HepG2 (cell line): ENCODE data around the gene RAB40C. TPM values are rescaled to one million over a fixed set of nuclear protein-coding genes. Genes with fewer than 3 reads are reported as not detected.

Experiments used
- CHD4 ChIP-seq: fragments of 200-600 bp; sonication (generic); IDR thresholded peaks from 2 replicates; pipeline ENCODE4 v1.7.0; 2017; ENCODE audit warnings: mild to moderate bottlenecking, low read length, borderline replicate concordance
- DMAP1 ChIP-seq: IDR thresholded peaks from 2 replicates; pipeline ENCODE4 v1.6.1; 2016
- EHMT2 ChIP-seq: fragments of 200-600 bp; sonication (generic); IDR thresholded peaks from 2 replicates; pipeline ENCODE4 v1.7.0; 2017; ENCODE audit warnings: antibody characterized with exemption, low read depth, low read length, borderline replicate concordance
- GABPA ChIP-seq, 2 experiments: IDR thresholded peaks; 2 replicates each; pipeline ENCODE4 v1.6.1; 2011 to 2016; ENCODE audit warnings: low read depth in 2 of 2, low read length in 1 of 2, missing biosample characterization in 1 of 2, missing genetic modification characterization in 1 of 2
- KDM5A ChIP-seq: fragments of 200-600 bp; sonication (generic); IDR thresholded peaks from 2 replicates; pipeline ENCODE4 v1.7.0; 2018; ENCODE audit warnings: antibody characterized with exemption, mild to moderate bottlenecking, low read length, borderline replicate concordance
- POLR2AphosphoS5 ChIP-seq: IDR thresholded peaks from 2 replicates; pipeline ENCODE4 v1.6.1; 2012; ENCODE audit warnings: low read depth, low read length
- RBFOX2 ChIP-seq: fragments of 200-400 bp; formaldehyde crosslinking; IDR thresholded peaks from 2 replicates; pipeline ENCODE4 v1.6.1; 2017; ENCODE audit warnings: low read depth, mild to moderate bottlenecking, low read length
- SAP130 ChIP-seq: IDR thresholded peaks from 2 replicates; pipeline ENCODE4 v1.6.1; 2016; ENCODE audit warnings: low read depth
- ZBTB3 ChIP-seq: sonication (generic); formaldehyde crosslinking; IDR thresholded peaks from 2 replicates; pipeline ENCODE4 v1.4.0; 2020; ENCODE audit warnings: low read depth, mild to moderate bottlenecking, moderate library complexity, missing genetic modification reagents, borderline replicate concordance
- ZBTB38 ChIP-seq: sonication (generic); formaldehyde crosslinking; IDR thresholded peaks from 2 replicates; pipeline ENCODE4 v1.5.1; 2020; ENCODE audit warnings: mild to moderate bottlenecking, missing genetic modification reagents
- ZFP36L1 ChIP-seq: sonication (generic); formaldehyde crosslinking; IDR thresholded peaks from 2 replicates; pipeline ENCODE4 v1.8.0; 2022; ENCODE audit warnings: mild to moderate bottlenecking, missing genetic modification reagents, moderate library complexity
- ZNF746 ChIP-seq: sonication (generic); formaldehyde crosslinking; IDR thresholded peaks from 2 replicates; pipeline ENCODE4 v1.8.0; 2022; ENCODE audit warnings: mild to moderate bottlenecking, missing genetic modification reagents
- ZNF747 ChIP-seq: sonication (generic); formaldehyde crosslinking; IDR thresholded peaks from 2 replicates; pipeline ENCODE4 v1.8.1; 2023; ENCODE audit warnings: missing genetic modification reagents, mild to moderate bottlenecking, borderline replicate concordance
- ZNF768 ChIP-seq: sonication (generic); formaldehyde crosslinking; IDR thresholded peaks from 2 replicates; pipeline ENCODE4 v1.4.0; 2020; ENCODE audit warnings: missing genetic modification reagents
- polyA plus RNA-seq, 8 experiments: library from polyadenylated mRNA; depleted of rRNA in 3 of 8; stranded (reverse) in 7 of 8; unstranded in 1 of 8; fragments of >200 nt; fragmentation: Illumina TruSeq in 4 of 8; extraction: Trizol in 4 of 8; gene quantifications; 2 replicates each; pipeline versions ENCODE4 v1.2.1 to v1.2.3, GENCODE V29; 2011 to 2016; ENCODE audit warnings: low read depth in 4 of 8, missing spikeins in 1 of 8, mixed read lengths in 1 of 8; ENCODE audit not compliant: insufficient read depth in 1 of 8
- total RNA-seq, 5 experiments: library from RNA; depleted of rRNA; stranded (reverse); fragments of >200 nt; fragmentation: Illumina TruSeq; extraction: Trizol; gene quantifications; 2 replicates each; pipeline ENCODE4 v1.2.3, GENCODE V29; 2016; ENCODE audit warnings: low read depth in 1 of 5
- TF ChIP-seq, protein P1 (sequence below): sonication (generic); formaldehyde crosslinking; IDR thresholded peaks from 2 replicates; pipeline ENCODE4 v1.4.0; 2020; ENCODE audit warnings: mild to moderate bottlenecking, missing genetic modification reagents
- TF ChIP-seq, protein P2 (sequence below): sonication (generic); formaldehyde crosslinking; IDR thresholded peaks from 2 replicates; pipeline ENCODE4 v1.4.0; 2020; ENCODE audit warnings: mild to moderate bottlenecking, missing genetic modification reagents
- TF ChIP-seq, protein P3 (sequence below): sonication (generic); formaldehyde crosslinking; IDR thresholded peaks from 2 replicates; pipeline ENCODE4 v1.9.0; 2021; ENCODE audit warnings: missing genetic modification reagents, borderline replicate concordance
- TF ChIP-seq, protein P4 (sequence below): sonication (generic); formaldehyde crosslinking; IDR thresholded peaks from 2 replicates; pipeline ENCODE4 v1.4.0; 2020; ENCODE audit warnings: missing genetic modification reagents
- TF ChIP-seq, protein P5 (sequence below): sonication (generic); formaldehyde crosslinking; IDR thresholded peaks from 2 replicates; pipeline ENCODE4 v1.4.0; 2020; ENCODE audit warnings: missing genetic modification reagents

RAB40C gene
- total and polyA plus RNA-seq, 2 of the 13 experiments (the other 11 are each of a cell fraction or from before 2014, with no cell fraction given) = 7.7 to 11.5 TPM

DNA sequence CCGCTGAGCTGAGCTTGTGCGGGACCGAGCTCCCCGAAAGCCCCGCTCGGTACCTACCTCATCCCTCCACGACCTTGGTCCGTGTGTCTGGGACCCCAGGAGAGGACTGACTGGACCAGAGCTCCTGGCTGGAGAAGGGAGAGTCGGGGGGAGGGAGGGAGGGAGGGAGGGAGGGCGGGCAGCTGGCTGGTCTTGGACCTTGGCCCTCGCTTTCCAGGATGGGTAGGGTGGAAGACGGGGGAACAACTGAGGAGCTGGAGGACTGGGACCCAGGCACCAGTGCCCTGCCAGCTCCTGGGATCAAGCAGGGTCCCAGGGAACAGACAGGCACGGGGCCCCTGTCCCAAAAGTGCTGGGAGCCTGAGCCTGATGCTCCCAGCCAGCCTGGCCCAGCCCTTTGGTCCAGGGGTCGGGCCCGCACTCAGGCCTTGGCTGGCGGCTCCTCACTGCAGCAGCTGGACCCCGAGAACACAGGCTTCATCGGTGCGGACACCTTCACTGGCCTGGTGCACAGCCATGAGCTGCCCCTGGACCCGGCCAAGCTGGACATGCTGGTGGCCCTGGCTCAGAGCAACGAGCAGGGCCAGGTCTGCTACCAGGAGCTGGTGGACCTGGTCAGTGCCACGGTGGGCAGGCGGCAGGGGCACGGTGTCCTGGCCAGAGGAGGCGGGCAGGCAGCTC, 86.2 kb downstream of the RAB40C start (continued):
- TF ChIP-seq EHMT2 (no peak), ZNF746 (CRISPR knock-in tag) (peak; percentile 85), ZFP36L1 (no peak), ZNF747 (CRISPR knock-in tag) (no peak), ZBTB38 (CRISPR knock-in tag) (peak; percentile 48), KDM5A (no peak), DMAP1 (CRISPR knock-in tag) (no peak), SAP130 (CRISPR knock-in tag) (peak; percentile 25; the same call in 1 of the 2 replicates), POLR2AphosphoS5 (0 out of 2 replicates have a peak, but pooled peaks have one; percentile 24), ZBTB3 (CRISPR knock-in tag) (no peak), GABPA (IDR thresholded peaks at IDR 0.05; ENCODE audit: low read depth, low read length) (no peak), GABPA (CRISPR knock-in tag; IDR thresholded peaks at IDR 0.05; ENCODE audit: low read depth) (peak; percentile 25; the same call in 1 of the 2 replicates), CHD4 (no peak), ZNF768 (CRISPR knock-in tag) (no peak), RBFOX2 (peak; percentile 17; the same call in 1 of the 2 replicates)
- TF ChIP-seq, protein P1, sequence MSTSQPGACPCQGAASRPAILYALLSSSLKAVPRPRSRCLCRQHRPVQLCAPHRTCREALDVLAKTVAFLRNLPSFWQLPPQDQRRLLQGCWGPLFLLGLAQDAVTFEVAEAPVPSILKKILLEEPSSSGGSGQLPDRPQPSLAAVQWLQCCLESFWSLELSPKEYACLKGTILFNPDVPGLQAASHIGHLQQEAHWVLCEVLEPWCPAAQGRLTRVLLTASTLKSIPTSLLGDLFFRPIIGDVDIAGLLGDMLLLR = 0 out of 2 replicates have a peak, but pooled peaks have one; percentile 15
- TF ChIP-seq, protein P2, sequence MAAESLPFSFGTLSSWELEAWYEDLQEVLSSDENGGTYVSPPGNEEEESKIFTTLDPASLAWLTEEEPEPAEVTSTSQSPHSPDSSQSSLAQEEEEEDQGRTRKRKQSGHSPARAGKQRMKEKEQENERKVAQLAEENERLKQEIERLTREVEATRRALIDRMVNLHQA (CRISPR knock-in tag) = no peak
- TF ChIP-seq, protein P3, sequence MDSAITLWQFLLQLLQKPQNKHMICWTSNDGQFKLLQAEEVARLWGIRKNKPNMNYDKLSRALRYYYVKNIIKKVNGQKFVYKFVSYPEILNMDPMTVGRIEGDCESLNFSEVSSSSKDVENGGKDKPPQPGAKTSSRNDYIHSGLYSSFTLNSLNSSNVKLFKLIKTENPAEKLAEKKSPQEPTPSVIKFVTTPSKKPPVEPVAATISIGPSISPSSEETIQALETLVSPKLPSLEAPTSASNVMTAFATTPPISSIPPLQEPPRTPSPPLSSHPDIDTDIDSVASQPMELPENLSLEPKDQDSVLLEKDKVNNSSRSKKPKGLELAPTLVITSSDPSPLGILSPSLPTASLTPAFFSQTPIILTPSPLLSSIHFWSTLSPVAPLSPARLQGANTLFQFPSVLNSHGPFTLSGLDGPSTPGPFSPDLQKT (CRISPR knock-in tag) = no peak
- TF ChIP-seq, protein P4, sequence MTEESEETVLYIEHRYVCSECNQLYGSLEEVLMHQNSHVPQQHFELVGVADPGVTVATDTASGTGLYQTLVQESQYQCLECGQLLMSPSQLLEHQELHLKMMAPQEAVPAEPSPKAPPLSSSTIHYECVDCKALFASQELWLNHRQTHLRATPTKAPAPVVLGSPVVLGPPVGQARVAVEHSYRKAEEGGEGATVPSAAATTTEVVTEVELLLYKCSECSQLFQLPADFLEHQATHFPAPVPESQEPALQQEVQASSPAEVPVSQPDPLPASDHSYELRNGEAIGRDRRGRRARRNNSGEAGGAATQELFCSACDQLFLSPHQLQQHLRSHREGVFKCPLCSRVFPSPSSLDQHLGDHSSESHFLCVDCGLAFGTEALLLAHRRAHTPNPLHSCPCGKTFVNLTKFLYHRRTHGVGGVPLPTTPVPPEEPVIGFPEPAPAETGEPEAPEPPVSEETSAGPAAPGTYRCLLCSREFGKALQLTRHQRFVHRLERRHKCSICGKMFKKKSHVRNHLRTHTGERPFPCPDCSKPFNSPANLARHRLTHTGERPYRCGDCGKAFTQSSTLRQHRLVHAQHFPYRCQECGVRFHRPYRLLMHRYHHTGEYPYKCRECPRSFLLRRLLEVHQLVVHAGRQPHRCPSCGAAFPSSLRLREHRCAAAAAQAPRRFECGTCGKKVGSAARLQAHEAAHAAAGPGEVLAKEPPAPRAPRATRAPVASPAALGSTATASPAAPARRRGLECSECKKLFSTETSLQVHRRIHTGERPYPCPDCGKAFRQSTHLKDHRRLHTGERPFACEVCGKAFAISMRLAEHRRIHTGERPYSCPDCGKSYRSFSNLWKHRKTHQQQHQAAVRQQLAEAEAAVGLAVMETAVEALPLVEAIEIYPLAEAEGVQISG (CRISPR knock-in tag) = 0 out of 2 replicates have a peak, but pooled peaks have one; percentile 10
- TF ChIP-seq, protein P5, sequence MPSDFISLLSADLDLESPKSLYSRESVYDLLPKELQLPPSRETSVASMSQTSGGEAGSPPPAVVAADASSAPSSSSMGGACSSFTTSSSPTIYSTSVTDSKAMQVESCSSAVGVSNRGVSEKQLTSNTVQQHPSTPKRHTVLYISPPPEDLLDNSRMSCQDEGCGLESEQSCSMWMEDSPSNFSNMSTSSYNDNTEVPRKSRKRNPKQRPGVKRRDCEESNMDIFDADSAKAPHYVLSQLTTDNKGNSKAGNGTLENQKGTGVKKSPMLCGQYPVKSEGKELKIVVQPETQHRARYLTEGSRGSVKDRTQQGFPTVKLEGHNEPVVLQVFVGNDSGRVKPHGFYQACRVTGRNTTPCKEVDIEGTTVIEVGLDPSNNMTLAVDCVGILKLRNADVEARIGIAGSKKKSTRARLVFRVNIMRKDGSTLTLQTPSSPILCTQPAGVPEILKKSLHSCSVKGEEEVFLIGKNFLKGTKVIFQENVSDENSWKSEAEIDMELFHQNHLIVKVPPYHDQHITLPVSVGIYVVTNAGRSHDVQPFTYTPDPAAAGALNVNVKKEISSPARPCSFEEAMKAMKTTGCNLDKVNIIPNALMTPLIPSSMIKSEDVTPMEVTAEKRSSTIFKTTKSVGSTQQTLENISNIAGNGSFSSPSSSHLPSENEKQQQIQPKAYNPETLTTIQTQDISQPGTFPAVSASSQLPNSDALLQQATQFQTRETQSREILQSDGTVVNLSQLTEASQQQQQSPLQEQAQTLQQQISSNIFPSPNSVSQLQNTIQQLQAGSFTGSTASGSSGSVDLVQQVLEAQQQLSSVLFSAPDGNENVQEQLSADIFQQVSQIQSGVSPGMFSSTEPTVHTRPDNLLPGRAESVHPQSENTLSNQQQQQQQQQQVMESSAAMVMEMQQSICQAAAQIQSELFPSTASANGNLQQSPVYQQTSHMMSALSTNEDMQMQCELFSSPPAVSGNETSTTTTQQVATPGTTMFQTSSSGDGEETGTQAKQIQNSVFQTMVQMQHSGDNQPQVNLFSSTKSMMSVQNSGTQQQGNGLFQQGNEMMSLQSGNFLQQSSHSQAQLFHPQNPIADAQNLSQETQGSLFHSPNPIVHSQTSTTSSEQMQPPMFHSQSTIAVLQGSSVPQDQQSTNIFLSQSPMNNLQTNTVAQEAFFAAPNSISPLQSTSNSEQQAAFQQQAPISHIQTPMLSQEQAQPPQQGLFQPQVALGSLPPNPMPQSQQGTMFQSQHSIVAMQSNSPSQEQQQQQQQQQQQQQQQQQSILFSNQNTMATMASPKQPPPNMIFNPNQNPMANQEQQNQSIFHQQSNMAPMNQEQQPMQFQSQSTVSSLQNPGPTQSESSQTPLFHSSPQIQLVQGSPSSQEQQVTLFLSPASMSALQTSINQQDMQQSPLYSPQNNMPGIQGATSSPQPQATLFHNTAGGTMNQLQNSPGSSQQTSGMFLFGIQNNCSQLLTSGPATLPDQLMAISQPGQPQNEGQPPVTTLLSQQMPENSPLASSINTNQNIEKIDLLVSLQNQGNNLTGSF (CRISPR knock-in tag) = no peak
